CD4-positive, alpha-beta T cell (primary cell): ENCODE data around the gene GLRB. TPM values are rescaled to one million over a fixed set of nuclear protein-coding genes. Genes with fewer than 3 reads are reported as not detected.
"Not testable (repeated sequence)": the region's sequence is repeated elsewhere in the genome, so short reads cannot be mapped to it uniquely, and the experiment has no call there.

Experiments
- ATAC-seq: fragments of 200-7000 bp; cut with Tn5 transposase; one replicate; pipeline ENCODE4 v1.10.0; 2022; ENCODE audit warnings: mild to moderate bottlenecking; ENCODE audit not compliant: poor library complexity
- CTCF ChIA-PET: fragments of 350-600 bp; sonication (Branson Sonifier 250); formaldehyde crosslinking; loops from one replicate; lab custom pipeline; 2021; ENCODE audit warnings: antibody characterized with exemption, inconsistent platforms; lab: Charles Lee
- POLR2A ChIA-PET: fragments of 350-600 bp; sonication (Branson Sonifier 250); formaldehyde crosslinking; loops from one replicate; lab custom pipeline; 2021; ENCODE audit warnings: antibody characterized with exemption, inconsistent platforms; lab: Charles Lee
- DNase-seq, 14 experiments: peaks; one replicate each; pipeline ENCODE4 v3.0.0-alpha.2; 2013 to 2020; ENCODE audit warnings: mixed read lengths in 2 of 14
- H3K27ac ChIP-seq, 2 donors: one replicate each; pipeline versions ENCODE4 v1.5.1 to v1.7.0; 2013; ENCODE audit warnings: low read length in 2 of 2, low read depth in 1 of 2, mild to moderate bottlenecking in 1 of 2
- H3K27me3 ChIP-seq, 2 experiments: 1 replicate in 1 of 2; 2 replicates in 1 of 2; pipeline versions ENCODE4 v1.6.1 to v1.7.0; 2013; ENCODE audit warnings: low read length in 2 of 2, control low read depth in 1 of 2, mild to moderate bottlenecking in 1 of 2, moderate library complexity in 1 of 2; ENCODE audit not compliant: insufficient read depth in 2 of 2, control insufficient read depth in 1 of 2
- H3K36me3 ChIP-seq: one replicate; pipeline ENCODE4 v1.6.1; 2013; ENCODE audit warnings: low read length, control low read depth; ENCODE audit not compliant: insufficient read depth
- H3K4me1 ChIP-seq: one replicate; pipeline ENCODE4 v1.6.1; 2013; ENCODE audit warnings: low read length, control low read depth; ENCODE audit not compliant: insufficient read depth
- H3K4me3 ChIP-seq: one replicate; pipeline ENCODE4 v1.5.1; 2013; ENCODE audit warnings: mild to moderate bottlenecking, low read length, moderate library complexity
- H3K9me3 ChIP-seq, 2 experiments: 1 replicate in 1 of 2; 2 replicates in 1 of 2; pipeline versions ENCODE4 v1.6.1 to v1.7.0; 2013; ENCODE audit warnings: low read length in 2 of 2, mild to moderate bottlenecking in 2 of 2, control low read depth in 1 of 2, moderate library complexity in 1 of 2; ENCODE audit not compliant: control insufficient read depth in 1 of 2, insufficient read depth in 1 of 2
- H3K27ac Mint-ChIP-seq: one replicate; pipeline ENCODE4 v1.8.0; 2020; ENCODE audit warnings: mixed read lengths
- H3K27me3 Mint-ChIP-seq: one replicate; pipeline ENCODE4 v1.8.0; 2021; ENCODE audit warnings: mixed read lengths
- H3K36me3 Mint-ChIP-seq: one replicate; pipeline ENCODE4 v1.8.0; 2021; ENCODE audit warnings: low read depth, mixed read lengths
- H3K4me1 Mint-ChIP-seq: one replicate; pipeline ENCODE4 v1.8.0; 2021; ENCODE audit warnings: low read depth, mixed read lengths
- H3K4me3 Mint-ChIP-seq: one replicate; pipeline ENCODE4 v1.8.0; 2020; ENCODE audit warnings: mild to moderate bottlenecking, mixed read lengths
- H3K9me3 Mint-ChIP-seq: one replicate; pipeline ENCODE4 v1.8.0; 2020; ENCODE audit warnings: mixed read lengths
- CTCF ChIP-seq: fragments of 200-600 bp; IDR thresholded peaks from one replicate; pipeline ENCODE4 v1.8.0; 2022; ENCODE audit warnings: antibody characterized with exemption, mild to moderate bottlenecking
- intact Hi-C, 2 experiments: fragments of 100-400 bp; cut with DNase I in 1 of 2; cut with micrococcal nuclease in 1 of 2; formaldehyde crosslinking; loops; one replicate each; pipeline versions ENCODE4 v1.15.1 to v1.9.0; 2023 to 2025; cut with DNase I, micrococcal nuclease
- total RNA-seq, 174 experiments: library from RNA in 2 of 174; stranded (reverse) in 2 of 174; gene quantifications; one replicate each; pipeline ENCODE4 v1.2.3 and lab custom pipeline; 2021 to 2026

The GLRB gene
- total RNA-seq, 2 experiments from 2014 or later = not detected

DNA sequence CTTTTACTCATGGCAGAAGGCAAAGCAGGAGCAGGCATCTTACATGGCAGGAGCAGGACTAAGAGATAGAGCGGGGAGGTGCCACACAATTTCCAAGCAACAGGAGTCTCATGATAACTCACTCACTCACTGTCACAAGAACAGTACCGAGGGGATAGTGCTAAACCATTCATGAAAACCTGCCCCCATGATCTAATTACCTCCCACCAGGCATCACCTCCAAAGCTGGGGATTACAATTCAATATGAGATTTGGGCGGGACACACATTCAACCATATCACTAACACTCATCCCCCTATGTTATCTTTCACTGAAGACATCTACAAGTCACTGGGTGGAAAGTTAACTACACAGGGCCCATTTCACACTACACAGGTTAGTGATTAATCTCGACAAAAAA lies 25.4 kb upstream of the GLRB start:
- no peak for TF ChIP-seq CTCF
- Histone ChIP-seq H3K4me1 (no peaks in the 10 kb centered on the region), H3K9me3 (peaks cover 0 to 3% of the 10 kb centered on the region in 2 experiments), H3K4me3 (no peak overlapping the region), H3K36me3 (no peaks in the 10 kb centered on the region), H3K27me3 (no peaks in the 10 kb centered on the region), H3K27ac (no peak overlapping the region)
- Mint-ChIP-seq H3K36me3 (no peaks in the 10 kb centered on the region), H3K27me3 (no peaks in the 10 kb centered on the region), H3K27ac (no peak overlapping the region), H3K4me3 (no peak overlapping the region), H3K4me1 (no peaks in the 10 kb centered on the region), H3K9me3 (peaks cover 2% of the 10 kb centered on the region)
- intact Hi-C loops = no loop called here
- no peak for DNase-seq
- POLR2A ChIA-PET = no interaction called here
- ATAC-seq = no peak
- CTCF ChIA-PET = interaction anchor here (0.6 kb wide), 1 partner anchor 18 kb away, joined by 3 read pairs; no protein-coding TSS in a partner anchor

DNA sequence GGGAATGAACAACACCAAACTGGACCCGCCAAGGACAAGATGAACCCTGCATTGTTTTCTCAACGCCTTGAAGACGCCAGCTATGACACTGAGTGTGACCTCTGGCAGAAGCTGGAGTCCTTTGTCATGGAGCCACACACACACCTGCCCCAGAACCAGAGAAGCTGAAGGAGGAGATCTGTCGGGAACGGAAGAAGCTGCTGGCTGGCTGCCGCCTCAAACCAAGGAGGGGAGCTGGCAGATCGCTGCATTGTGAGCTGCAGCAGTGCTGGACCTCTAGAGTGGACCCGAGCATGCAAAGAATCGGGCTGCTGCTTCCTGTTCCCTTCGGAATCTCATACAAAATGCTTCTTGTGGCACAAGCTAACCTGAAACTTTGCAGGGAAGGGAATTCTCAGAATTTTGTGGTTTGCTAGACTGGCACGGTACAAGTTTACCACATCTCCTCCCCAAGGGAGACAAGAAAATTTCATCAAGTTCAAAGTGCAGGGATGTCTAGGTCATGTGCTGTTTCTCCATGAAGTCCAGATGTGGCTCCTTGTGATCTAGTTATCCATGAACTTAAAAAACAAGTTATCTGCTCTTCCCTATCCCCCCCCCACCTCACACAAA lies 23.4 kb upstream of the GLRB start:
- Mint-ChIP-seq H3K27ac (no peak overlapping the region), H3K4me1 (no peaks in the 10 kb centered on the region), H3K9me3 (peaks cover 2% of the 10 kb centered on the region), H3K36me3 (no peaks in the 10 kb centered on the region), H3K27me3 (no peaks in the 10 kb centered on the region), H3K4me3 (no peak overlapping the region)
- peaks cover 0 to 3% of the 10 kb centered on the region in 2 experiments for H3K9me3 ChIP-seq
- H3K4me3 ChIP-seq = no peak overlapping the region
- no peak for DNase-seq
- no peak overlapping the region for H3K27ac ChIP-seq
- no peak for TF ChIP-seq CTCF
- no peaks in the 10 kb centered on the region for H3K27me3 ChIP-seq
- no peak for ATAC-seq
- no peaks in the 10 kb centered on the region for H3K4me1 ChIP-seq
- intact Hi-C loops = no loop called here
- ChIA-PET CTCF (no interaction called here), POLR2A (no interaction called here)
- no peaks in the 10 kb centered on the region for H3K36me3 ChIP-seq

DNA sequence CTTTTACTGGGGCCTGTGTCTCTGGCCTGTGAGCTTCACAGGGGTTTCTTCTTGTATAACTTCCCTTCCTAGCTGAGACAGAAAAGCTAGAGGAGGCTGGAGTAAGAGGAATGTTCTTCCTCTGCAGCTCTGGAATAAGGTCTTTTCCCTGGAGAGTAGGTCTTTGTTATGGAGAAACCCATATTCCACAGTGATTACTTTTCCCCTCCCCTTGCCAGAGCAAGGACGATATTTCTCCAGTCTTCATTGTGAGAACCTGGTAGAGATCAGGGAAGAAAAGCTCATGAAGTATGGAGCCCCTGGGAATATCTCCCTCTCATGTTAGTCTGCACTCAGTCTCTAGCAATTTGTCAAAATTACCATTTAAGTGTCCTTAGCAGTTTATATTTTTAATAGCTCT lies 18.7 kb upstream of the GLRB start:
- Mint-ChIP-seq H3K4me1 (no peaks in the 10 kb centered on the region), H3K4me3 (no peak overlapping the region), H3K9me3 (no peaks in the 10 kb centered on the region), H3K36me3 (no peaks in the 10 kb centered on the region), H3K27ac (no peak overlapping the region), H3K27me3 (no peaks in the 10 kb centered on the region)
- intact Hi-C loops = no loop called here
- CTCF ChIA-PET = no interaction called here
- H3K9me3 ChIP-seq = peaks cover 0 to 3% of the 10 kb centered on the region in 2 experiments
- POLR2A ChIA-PET = no interaction called here
- DNase-seq = no peak
- no peaks in the 10 kb centered on the region for H3K36me3 ChIP-seq
- H3K27me3 ChIP-seq = no peaks in the 10 kb centered on the region
- ATAC-seq = no peak
- no peak for TF ChIP-seq CTCF
- H3K4me3 ChIP-seq = no peak overlapping the region
- H3K4me1 ChIP-seq = no peaks in the 10 kb centered on the region
- H3K27ac ChIP-seq = no peak overlapping the region

DNA sequence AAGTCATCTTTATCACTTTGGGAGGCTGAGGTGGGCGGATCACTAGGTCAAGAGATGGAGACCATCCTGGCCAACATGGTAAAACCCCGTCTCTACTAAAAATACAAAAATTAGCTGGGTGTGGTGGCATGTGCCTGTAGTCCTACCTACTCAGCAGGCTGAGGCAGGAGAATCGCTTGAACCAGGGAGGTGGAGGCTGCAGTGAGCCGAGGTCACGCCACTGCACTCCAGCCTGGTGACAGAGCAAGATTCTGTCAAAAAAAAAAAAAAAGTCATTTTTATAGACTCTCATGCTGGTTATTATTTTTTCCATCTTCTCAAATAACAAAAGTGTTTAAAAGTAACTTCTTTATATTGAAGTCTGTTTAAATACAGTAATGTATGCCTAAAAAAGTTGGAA lies 17.1 kb upstream of the GLRB start:
- H3K4me3 Mint-ChIP-seq, CTCF ChIA-PET, ATAC-seq: not testable (repeated sequence)

More for the DNA sequence above, 17.1 kb upstream of the GLRB start:
- H3K27me3 Mint-ChIP-seq, H3K9me3 Mint-ChIP-seq, POLR2A ChIA-PET, H3K4me1 ChIP-seq, H3K27me3 ChIP-seq, H3K36me3 Mint-ChIP-seq, H3K27ac ChIP-seq, H3K4me3 ChIP-seq, H3K27ac Mint-ChIP-seq, DNase-seq, H3K36me3 ChIP-seq, H3K4me1 Mint-ChIP-seq, intact Hi-C loops, H3K9me3 ChIP-seq: not testable (repeated sequence)
